C4-2B (cell line): Measurements from ENCODE around the gene BCL2L13.

Experiments used
- CTCF ChIP-seq: fragments of 450-650 bp; conservative IDR thresholded peaks from 2 replicates; pipeline ENCODE4 v1.5.1; 2017; ENCODE audit warnings: mild to moderate bottlenecking
- ZFX ChIP-seq: fragments of 450-650 bp; IDR thresholded peaks from 2 replicates; pipeline ENCODE4 v1.6.1; 2017

DNA sequence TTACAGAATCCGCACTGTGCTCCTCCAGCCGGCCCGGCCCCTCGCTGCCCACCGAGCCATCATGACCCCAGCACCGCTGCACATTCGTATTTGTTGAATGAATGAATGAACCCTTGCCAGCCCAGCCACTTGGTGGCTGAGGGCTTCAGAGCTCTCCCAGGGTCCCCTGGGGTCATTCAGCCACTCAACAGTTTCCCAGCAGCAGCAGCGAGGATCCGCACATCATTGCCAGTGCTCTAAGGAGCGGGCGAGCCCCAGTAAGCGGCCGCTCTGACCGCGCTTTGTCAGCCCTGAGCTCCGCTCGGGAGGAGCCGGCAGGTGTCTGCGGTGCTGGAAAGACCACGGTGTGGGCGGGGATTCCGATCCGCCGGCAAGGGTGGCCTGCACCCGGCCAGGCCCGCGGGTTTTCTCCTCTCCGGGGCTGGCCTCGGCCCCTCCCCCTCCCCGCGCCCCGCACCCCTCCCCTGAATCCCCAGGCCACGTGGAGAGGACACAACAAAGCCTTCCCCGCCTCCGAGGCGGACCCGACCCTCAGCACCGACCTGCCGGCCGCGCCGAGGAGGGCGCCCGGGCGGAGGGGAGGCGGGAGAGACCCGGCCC, 135.1 kb downstream of the BCL2L13 start:
- TF ChIP-seq CTCF (no peak), ZFX (no peak)
